ENCODE data around the gene LSM5.

DNA sequence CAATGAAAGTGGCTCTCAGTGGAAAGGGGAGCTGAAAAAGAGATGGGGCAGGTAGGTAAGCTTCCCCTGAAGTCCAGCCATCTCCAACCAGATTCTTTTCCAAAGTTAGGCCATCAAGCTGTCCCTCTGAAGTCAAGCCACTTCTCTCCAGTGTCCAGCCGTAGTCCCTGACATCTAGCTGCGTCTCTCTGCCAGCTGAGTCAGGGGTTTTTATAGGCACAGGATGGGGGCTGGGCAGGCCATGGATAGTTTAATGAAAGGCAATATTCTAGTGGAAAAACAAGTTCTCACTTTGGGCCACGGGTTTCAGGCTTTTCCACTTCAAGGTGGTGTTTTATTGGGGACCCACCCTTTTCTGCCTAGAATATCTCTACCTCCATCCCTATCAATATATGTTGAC, 41.9 kb upstream of the LSM5 start:
- TF ChIP-seq, protein P1, sequence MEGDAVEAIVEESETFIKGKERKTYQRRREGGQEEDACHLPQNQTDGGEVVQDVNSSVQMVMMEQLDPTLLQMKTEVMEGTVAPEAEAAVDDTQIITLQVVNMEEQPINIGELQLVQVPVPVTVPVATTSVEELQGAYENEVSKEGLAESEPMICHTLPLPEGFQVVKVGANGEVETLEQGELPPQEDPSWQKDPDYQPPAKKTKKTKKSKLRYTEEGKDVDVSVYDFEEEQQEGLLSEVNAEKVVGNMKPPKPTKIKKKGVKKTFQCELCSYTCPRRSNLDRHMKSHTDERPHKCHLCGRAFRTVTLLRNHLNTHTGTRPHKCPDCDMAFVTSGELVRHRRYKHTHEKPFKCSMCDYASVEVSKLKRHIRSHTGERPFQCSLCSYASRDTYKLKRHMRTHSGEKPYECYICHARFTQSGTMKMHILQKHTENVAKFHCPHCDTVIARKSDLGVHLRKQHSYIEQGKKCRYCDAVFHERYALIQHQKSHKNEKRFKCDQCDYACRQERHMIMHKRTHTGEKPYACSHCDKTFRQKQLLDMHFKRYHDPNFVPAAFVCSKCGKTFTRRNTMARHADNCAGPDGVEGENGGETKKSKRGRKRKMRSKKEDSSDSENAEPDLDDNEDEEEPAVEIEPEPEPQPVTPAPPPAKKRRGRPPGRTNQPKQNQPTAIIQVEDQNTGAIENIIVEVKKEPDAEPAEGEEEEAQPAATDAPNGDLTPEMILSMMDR (IDR thresholded peaks at IDR 0.05) = no peak
- TF ChIP-seq POLR2A (IDR thresholded peaks at IDR 0.05) = no peak

All from prostate gland (tissue), 2 donors.